Measurements from ENCODE around the gene PIK3R3. TPM values are rescaled to one million over a fixed set of nuclear protein-coding genes. Genes with fewer than 3 reads are reported as not detected.
"Not testable (repeated sequence)": the region's sequence is repeated elsewhere in the genome, so short reads cannot be mapped to it uniquely, and the experiment has no call there.

PIK3R3 gene
- total and polyA plus RNA-seq, 7 donors = 6.7 to 24.2 (median 17.4) TPM

DNA sequence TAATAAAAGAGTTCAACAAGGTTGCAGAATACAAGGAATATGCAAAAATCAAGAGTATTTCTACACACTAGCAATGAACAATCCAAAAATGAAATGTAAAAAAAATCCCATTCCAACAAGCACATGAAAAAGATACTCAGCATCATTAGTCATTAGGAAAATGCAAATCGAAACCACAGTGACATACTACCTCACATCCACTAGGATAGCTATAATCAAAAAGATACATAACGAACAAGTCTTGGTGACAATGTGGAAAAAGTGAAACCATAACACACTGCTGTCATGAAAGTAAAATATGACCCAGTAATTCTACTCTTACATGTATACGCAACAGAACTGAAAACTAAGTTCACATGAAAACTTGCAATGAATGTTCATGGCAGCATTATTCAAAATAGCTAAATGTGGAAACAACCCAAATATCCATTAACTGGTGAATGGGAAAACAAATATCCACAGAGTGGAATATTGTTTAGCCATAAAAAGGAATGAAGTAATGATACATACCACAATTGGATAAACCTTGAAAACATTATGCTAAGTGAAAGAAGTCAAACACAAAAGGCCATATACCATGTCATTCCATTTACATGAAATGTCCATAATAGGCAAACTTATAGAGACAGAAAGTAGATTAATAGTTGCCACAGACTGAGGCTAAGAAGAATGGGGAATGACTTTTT is 34.3 kb downstream of the PIK3R3 start:
- H3K4me3 ChIP-seq = no peak overlapping the region
- intact Hi-C loops (cut with DNase I) = no loop called here
- 81 to 97% (median 88%) methylated on average over 3 of the region's 3 CpGs for WGBS, 3 donors
- H3K9me3 ChIP-seq = no peaks in the 10 kb centered on the region
- H3K4me1 ChIP-seq = peaks cover 6% of the 10 kb centered on the region
- no peak overlapping the region for H3K27ac ChIP-seq
- ATAC-seq (no peak), DNase-seq (no peak)
- TF ChIP-seq, protein P1, sequence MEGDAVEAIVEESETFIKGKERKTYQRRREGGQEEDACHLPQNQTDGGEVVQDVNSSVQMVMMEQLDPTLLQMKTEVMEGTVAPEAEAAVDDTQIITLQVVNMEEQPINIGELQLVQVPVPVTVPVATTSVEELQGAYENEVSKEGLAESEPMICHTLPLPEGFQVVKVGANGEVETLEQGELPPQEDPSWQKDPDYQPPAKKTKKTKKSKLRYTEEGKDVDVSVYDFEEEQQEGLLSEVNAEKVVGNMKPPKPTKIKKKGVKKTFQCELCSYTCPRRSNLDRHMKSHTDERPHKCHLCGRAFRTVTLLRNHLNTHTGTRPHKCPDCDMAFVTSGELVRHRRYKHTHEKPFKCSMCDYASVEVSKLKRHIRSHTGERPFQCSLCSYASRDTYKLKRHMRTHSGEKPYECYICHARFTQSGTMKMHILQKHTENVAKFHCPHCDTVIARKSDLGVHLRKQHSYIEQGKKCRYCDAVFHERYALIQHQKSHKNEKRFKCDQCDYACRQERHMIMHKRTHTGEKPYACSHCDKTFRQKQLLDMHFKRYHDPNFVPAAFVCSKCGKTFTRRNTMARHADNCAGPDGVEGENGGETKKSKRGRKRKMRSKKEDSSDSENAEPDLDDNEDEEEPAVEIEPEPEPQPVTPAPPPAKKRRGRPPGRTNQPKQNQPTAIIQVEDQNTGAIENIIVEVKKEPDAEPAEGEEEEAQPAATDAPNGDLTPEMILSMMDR (IDR thresholded peaks at IDR 0.05) = no peak
- no peaks in the 10 kb centered on the region for H3K27me3 ChIP-seq (ENCODE audit: insufficient read depth in 3 of 3, low read length in 2 of 3)
- H3K36me3 ChIP-seq (ENCODE audit: insufficient read depth in 1 of 2, low read depth in 1 of 2) = no peaks in the 10 kb centered on the region

DNA sequence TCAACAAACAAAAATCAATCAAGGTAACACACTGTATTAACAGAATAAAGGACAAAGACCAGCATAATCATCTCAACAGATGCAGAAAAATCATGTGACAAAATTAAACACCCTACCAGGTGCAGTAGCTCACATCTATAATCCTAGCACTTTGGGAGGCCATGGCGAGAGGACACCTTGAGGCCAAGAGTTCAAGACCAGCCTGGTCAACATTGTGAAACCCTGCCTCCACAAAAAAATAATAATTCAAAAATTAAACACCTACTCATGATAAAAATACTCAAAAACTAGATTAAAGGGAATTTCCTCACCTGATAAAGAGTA is 35.3 kb downstream of the PIK3R3 start:
- TF ChIP-seq, protein P1 (IDR thresholded peaks at IDR 0.05) = no peak
- H3K9me3 ChIP-seq = no peaks in the 10 kb centered on the region
- H3K36me3 ChIP-seq (ENCODE audit: insufficient read depth in 1 of 2, low read depth in 1 of 2) = no peaks in the 10 kb centered on the region
- H3K4me3 ChIP-seq = no peak overlapping the region
- intact Hi-C loops (cut with DNase I) = no loop called here
- DNase-seq (no peak), ATAC-seq (no peak)
- 98 to 100% (median 100%) methylated on average over 1 of the region's 1 CpG for WGBS, 3 donors
- no peaks in the 10 kb centered on the region for H3K27me3 ChIP-seq (ENCODE audit: insufficient read depth in 3 of 3, low read length in 2 of 3)
- H3K4me1 ChIP-seq = peaks cover 6% of the 10 kb centered on the region
- no peak overlapping the region for H3K27ac ChIP-seq

DNA sequence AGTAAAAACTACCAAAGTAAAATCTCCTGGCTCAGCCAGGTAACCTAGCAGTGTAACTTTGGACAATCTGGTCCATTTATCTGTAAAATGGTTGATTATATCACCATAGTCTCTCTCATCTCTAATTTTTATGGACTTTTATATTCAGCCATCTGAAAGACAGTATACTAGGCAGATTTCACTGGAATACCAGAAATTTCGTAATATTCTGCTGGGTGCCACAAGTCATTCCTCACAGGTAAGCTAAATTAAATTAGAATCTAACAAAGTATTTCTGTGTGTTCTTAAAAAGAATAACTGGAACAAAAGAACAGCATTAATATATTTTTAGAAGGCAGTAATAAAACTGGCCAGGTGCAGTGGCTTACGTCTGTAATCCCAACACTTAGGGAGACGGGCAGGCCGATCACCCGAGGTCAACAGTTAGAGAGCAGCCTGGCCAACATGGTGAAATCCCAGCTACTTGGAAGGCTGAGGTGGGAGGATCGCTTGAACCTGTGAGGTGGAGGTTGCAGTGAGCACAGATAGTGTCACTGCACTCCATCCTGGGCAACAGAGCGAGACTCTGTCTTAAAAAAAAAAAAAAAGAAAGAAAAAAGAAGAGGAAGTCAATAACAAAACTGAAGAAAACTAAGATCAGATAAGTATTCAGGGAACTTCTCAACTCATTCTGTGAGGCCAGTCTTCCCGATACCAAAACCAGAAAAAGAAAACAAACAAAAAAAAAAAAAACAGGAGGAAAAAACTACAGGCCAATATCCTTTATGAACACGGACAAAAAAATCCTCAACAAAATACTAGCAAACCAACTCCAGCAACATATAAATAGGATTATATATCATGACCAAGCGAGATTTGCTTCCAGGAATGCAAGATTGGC is 35.9 kb downstream of the PIK3R3 start:
- 50 to 60% (median 60%) methylated on average over 10 of the region's 10 CpGs for WGBS, 3 donors
- TF ChIP-seq, protein P1 (IDR thresholded peaks at IDR 0.05) = no peak
- intact Hi-C loops (cut with DNase I) = no loop called here
- H3K27me3 ChIP-seq (ENCODE audit: insufficient read depth in 3 of 3, low read length in 2 of 3) = no peaks in the 10 kb centered on the region
- no peaks in the 10 kb centered on the region for H3K36me3 ChIP-seq (ENCODE audit: insufficient read depth in 1 of 2, low read depth in 1 of 2)
- DNase-seq = no peak
- no peaks in the 10 kb centered on the region for H3K9me3 ChIP-seq
- peaks cover 6% of the 10 kb centered on the region for H3K4me1 ChIP-seq
- H3K27ac ChIP-seq = no peak overlapping the region
- ATAC-seq = peak in 2 of 4 donors; percentile 70 to 80
- no peak overlapping the region for H3K4me3 ChIP-seq

DNA sequence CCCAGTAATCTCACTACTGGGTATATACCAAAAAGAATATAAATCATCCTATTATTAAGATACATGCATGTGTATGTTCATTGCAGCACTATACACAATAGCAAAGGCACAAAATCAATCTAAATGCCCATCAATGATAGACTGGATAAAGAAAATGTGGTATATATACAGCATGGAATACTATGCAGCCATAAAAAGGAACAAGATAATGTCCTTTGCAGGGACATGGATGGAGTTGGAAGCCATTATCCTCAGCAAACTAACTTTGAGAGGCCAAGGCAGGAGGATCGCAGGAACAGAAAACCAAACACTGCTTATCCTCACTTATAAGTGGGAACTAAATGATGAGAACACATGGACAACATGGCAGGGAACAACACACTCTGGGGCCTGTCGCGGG is 37.3 kb downstream of the PIK3R3 start:
- H3K27ac ChIP-seq; H3K27me3 ChIP-seq (ENCODE audit: insufficient read depth in 3 of 3, low read length in 2 of 3); H3K9me3 ChIP-seq; H3K4me3 ChIP-seq; DNase-seq; H3K4me1 ChIP-seq; H3K36me3 ChIP-seq (ENCODE audit: insufficient read depth in 1 of 2, low read depth in 1 of 2); intact Hi-C loops (cut with DNase I); ATAC-seq: not testable (repeated sequence)
- WGBS, 3 donors = 95 to 100% (median 99%) methylated on average over 3 of the region's 3 CpGs

DNA sequence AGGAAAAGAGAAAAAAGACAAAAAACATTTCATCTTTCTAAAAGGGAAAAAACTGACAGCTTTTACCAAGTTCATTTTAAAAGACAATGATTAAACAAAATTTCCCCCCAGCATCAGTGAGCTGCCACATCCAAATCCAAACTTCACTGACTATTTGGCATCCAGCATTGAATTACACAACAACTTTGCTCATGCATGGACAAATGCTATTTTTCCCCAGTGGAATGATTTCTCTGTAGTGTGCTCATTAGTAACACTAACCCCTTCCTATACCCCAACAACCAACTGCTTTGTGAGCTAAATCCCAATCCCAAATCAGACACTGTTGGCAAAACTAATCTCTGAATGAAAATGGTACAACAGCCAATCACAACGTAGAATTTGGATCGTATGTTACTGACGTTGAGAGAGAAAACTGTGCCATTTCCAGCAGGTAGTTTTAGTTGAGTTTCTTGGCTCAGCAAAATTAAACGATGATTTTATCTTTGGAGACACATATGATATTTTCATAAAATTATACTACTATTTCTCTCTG is 37.9 kb downstream of the PIK3R3 start:
- DNase-seq = no peak
- WGBS, 3 donors = 30 to 46% (median 32%) methylated on average over 4 of the region's 4 CpGs
- no peak overlapping the region for H3K4me3 ChIP-seq
- intact Hi-C loops (cut with DNase I) = no loop called here
- ATAC-seq = peak in 1 of 4 donors; percentile 32
- H3K36me3 ChIP-seq (ENCODE audit: insufficient read depth in 1 of 2, low read depth in 1 of 2) = no peaks in the 10 kb centered on the region
- H3K27ac ChIP-seq = no peak overlapping the region
- no peaks in the 10 kb centered on the region for H3K9me3 ChIP-seq
- H3K4me1 ChIP-seq = peaks cover 6% of the 10 kb centered on the region
- no peaks in the 10 kb centered on the region for H3K27me3 ChIP-seq (ENCODE audit: insufficient read depth in 3 of 3, low read length in 2 of 3)
- TF ChIP-seq, protein P1 (IDR thresholded peaks at IDR 0.05) = no peak

DNA sequence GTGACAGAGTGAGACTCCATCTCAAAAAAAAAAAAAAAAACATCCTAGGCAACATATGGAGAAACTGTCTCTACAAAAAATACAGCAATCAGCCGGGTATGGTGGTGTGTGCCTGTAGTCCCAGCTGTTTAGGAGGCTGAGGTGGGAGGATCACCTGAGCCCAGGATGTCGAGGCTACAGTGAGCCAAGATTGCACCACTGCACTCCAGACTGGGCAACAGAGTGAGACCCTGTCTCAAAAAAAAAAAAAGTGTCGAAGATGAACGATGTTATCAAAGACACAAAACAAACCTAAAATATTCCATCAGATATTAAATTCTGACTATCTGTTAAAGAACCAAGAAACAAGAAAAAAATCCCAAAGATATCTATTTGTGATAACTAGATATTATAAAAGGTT is 38.6 kb downstream of the PIK3R3 start:
- 95 to 98% (median 95%) methylated on average over 4 of the region's 4 CpGs for WGBS, 3 donors
- intact Hi-C loops (cut with DNase I); H3K9me3 ChIP-seq; DNase-seq; H3K36me3 ChIP-seq (ENCODE audit: insufficient read depth in 1 of 2, low read depth in 1 of 2); H3K27ac ChIP-seq; ATAC-seq; H3K4me1 ChIP-seq; H3K27me3 ChIP-seq (ENCODE audit: insufficient read depth in 3 of 3, low read length in 2 of 3); H3K4me3 ChIP-seq: not testable (repeated sequence)

Measured in psoas muscle (tissue), 8 donors.